ENCODE data around the gene HTRA3. TPM values are rescaled to one million over a fixed set of nuclear protein-coding genes. Genes with fewer than 3 reads are reported as not detected.

HTRA3 gene
- total and polyA plus RNA-seq, 4 donors: 0.36 to 1.2 (median 1.1) TPM

GRCh38 chr4:8307121-8307520, 37.6 kb downstream of the HTRA3 start:
- Histone ChIP-seq H3K4me1 (ENCODE audit: control insufficient read depth in 4 of 4, insufficient read depth in 4 of 4, low read length in 3 of 4) (no peaks in the 10 kb centered on the region), H3K9ac (ENCODE audit: low read depth in 1 of 2, low read length in 2 of 2) (no peak overlapping the region), H3K27ac (ENCODE audit: low read depth in 1 of 2, low read length in 2 of 2) (no peak overlapping the region), H3K36me3 (ENCODE audit: control insufficient read depth in 4 of 4, insufficient read depth in 3 of 4, low read depth in 1 of 4, low read length in 3 of 4) (no peaks in the 10 kb centered on the region), H3K4me3 (ENCODE audit: low read depth in 1 of 3, low read length in 3 of 3) (no peak overlapping the region), H3K27me3 (ENCODE audit: control insufficient read depth in 4 of 4, insufficient read depth in 4 of 4, low read length in 3 of 4) (peaks cover 0 to 3% (median 0%) of the 10 kb centered on the region in 4 donors), H3K9me3 (ENCODE audit: control insufficient read depth in 4 of 4, low read length in 3 of 4) (peaks cover 0 to 3% (median 0%) of the 10 kb centered on the region in 4 donors)
- TF ChIP-seq CTCF (IDR thresholded peaks at IDR 0.05; ENCODE audit: low read depth, low read length, missing input control) (no peak), ZBTB33 (IDR thresholded peaks at IDR 0.05) (no peak), EGR1 (IDR thresholded peaks at IDR 0.05; ENCODE audit: low read depth in 2 of 2) (no peak), JUND (IDR thresholded peaks at IDR 0.05) (no peak), HNF4G (IDR thresholded peaks at IDR 0.05) (no peak), FOXA1 (IDR thresholded peaks at IDR 0.05) (no peak), GABPA (IDR thresholded peaks at IDR 0.05 in 1 of 2, conservative IDR thresholded peaks at IDR 0.05 in 1 of 2) (no peak), SP1 (IDR thresholded peaks at IDR 0.05) (no peak), RXRA (IDR thresholded peaks at IDR 0.05) (no peak), HNF4A (conservative IDR thresholded peaks at IDR 0.05) (no peak)
- TF ChIP-seq, protein P1, sequence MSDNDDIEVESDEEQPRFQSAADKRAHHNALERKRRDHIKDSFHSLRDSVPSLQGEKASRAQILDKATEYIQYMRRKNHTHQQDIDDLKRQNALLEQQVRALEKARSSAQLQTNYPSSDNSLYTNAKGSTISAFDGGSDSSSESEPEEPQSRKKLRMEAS (IDR thresholded peaks at IDR 0.05): no peak
- TF ChIP-seq, protein P2, sequence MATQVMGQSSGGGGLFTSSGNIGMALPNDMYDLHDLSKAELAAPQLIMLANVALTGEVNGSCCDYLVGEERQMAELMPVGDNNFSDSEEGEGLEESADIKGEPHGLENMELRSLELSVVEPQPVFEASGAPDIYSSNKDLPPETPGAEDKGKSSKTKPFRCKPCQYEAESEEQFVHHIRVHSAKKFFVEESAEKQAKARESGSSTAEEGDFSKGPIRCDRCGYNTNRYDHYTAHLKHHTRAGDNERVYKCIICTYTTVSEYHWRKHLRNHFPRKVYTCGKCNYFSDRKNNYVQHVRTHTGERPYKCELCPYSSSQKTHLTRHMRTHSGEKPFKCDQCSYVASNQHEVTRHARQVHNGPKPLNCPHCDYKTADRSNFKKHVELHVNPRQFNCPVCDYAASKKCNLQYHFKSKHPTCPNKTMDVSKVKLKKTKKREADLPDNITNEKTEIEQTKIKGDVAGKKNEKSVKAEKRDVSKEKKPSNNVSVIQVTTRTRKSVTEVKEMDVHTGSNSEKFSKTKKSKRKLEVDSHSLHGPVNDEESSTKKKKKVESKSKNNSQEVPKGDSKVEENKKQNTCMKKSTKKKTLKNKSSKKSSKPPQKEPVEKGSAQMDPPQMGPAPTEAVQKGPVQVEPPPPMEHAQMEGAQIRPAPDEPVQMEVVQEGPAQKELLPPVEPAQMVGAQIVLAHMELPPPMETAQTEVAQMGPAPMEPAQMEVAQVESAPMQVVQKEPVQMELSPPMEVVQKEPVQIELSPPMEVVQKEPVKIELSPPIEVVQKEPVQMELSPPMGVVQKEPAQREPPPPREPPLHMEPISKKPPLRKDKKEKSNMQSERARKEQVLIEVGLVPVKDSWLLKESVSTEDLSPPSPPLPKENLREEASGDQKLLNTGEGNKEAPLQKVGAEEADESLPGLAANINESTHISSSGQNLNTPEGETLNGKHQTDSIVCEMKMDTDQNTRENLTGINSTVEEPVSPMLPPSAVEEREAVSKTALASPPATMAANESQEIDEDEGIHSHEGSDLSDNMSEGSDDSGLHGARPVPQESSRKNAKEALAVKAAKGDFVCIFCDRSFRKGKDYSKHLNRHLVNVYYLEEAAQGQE (IDR thresholded peaks at IDR 0.05): no peak
- WGBS: 78% methylated on average over 11 of the region's 11 CpGs
- DNase-seq (ENCODE audit: low spot score): no peak

DNA sequence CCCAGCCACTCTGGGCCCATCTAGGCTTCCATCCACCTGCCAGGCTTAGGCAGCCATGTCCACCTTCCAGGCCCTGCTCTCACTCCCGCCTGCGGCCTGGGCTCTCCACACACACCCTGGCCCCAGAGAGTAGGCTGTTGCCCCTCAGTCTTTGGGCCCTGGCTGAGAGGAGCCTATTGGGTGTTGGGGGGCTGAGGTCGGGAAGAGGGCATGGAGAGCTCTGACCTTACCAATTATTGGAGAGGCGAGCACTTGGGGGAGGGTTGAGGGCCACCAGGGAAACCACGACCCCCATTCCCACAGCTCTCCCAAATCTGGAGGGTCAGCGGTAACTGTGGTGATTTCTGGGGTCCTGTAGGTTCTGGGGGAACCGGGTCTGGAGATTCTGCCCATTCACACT, 38.2 kb downstream of the HTRA3 start:
- no peak for TF ChIP-seq RAD21 (IDR thresholded peaks at IDR 0.05)
- TF ChIP-seq JUND (IDR thresholded peaks at IDR 0.05): no peak
- no peak for TF ChIP-seq FOXA2 (IDR thresholded peaks at IDR 0.05)
- TF ChIP-seq HNF4G (IDR thresholded peaks at IDR 0.05): no peak
- H3K9ac ChIP-seq (ENCODE audit: low read depth in 1 of 2, low read length in 2 of 2): no peak overlapping the region
- no peak for DNase-seq (ENCODE audit: low spot score)
- H3K9me3 ChIP-seq (ENCODE audit: control insufficient read depth in 4 of 4, low read length in 3 of 4): peaks cover 0 to 7% (median 0%) of the 10 kb centered on the region in 4 donors
- H3K4me3 ChIP-seq (ENCODE audit: low read depth in 1 of 3, low read length in 3 of 3): no peak overlapping the region
- no peak overlapping the region for H3K27ac ChIP-seq (ENCODE audit: low read depth in 1 of 2, low read length in 2 of 2)
- no peaks in the 10 kb centered on the region for H3K36me3 ChIP-seq (ENCODE audit: control insufficient read depth in 4 of 4, insufficient read depth in 3 of 4, low read depth in 1 of 4, low read length in 3 of 4)
- no peaks in the 10 kb centered on the region for H3K4me1 ChIP-seq (ENCODE audit: control insufficient read depth in 4 of 4, insufficient read depth in 4 of 4, low read length in 3 of 4)
- WGBS: 92% methylated on average over 7 of the region's 7 CpGs
- peaks cover 0 to 3% (median 0%) of the 10 kb centered on the region in 4 donors for H3K27me3 ChIP-seq (ENCODE audit: control insufficient read depth in 4 of 4, insufficient read depth in 4 of 4, low read length in 3 of 4)

Data from liver (tissue), 9 donors.